NOMO-1 (cell line): ENCODE measurements around the gene PRKCA.

Source experiments
- DNase-seq, 2 experiments: peaks; one replicate each; lab custom pipeline; 2025; ENCODE audit not compliant: unreplicated experiment in 2 of 2; lab: John Stamatoyannopoulos, UW

Gene PRKCA

GRCh38 chr17:66747578-66748275, 445.3 kb downstream of the PRKCA start:
- no peak for DNase-seq

- DNase-seq, result no peak
These were observed 446.2 kb downstream of the PRKCA start for GRCh38 chr17:66748578-66748977.

DNA sequence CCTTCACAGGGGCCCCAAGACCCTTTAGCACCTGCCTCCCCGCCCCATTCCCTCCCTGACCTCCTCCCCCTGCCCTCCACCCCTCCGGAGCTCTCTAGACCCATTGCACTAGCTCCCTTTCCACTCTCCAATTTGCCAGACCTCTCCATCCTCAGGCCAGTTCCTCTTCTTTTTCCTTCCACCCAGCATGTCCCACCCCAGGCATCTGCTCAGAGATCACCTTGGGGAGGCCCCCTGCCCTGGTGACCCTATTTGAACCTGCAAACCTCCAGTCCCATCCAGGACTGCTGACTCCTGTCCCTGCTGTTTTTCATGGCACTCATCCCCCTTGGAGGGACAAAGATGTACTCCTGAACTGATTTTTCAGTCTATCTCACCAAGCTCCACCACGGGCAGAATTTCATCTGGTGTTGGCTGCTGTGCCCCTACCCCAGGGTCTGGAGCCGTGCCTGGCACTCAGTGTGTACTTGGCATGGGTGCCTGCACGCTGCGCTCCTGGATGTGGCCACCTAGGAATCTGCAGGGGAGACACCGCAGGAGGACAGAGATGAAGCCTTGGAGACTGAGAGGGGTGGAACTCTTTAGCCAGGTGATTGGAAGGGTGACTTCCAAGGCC, 446.9 kb downstream of the PRKCA start:
- no peak for DNase-seq

DNA sequence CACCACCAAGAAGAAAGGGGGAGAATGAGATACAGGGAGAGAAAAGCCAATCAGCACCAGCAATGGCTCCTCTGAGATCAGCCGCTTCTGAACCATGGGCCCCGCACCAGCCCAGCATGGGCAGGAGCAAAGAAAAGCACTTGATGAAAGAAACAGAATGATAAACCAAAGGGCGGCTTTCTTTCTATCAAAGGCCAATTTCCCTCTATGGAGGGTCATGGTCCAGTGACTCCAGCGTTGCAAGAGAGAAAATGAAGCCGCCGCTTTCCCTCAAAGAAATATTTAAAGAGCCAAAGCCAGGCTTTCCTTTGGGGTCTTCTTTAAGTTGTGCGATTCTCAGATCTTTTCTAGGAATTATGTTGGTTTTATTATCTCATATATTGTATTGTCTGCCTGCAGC, 447.7 kb downstream of the PRKCA start:
- no peak for DNase-seq

- DNase-seq, result no peak
These were observed 448.5 kb downstream of the PRKCA start for GRCh38 chr17:66750781-66751543.

DNA sequence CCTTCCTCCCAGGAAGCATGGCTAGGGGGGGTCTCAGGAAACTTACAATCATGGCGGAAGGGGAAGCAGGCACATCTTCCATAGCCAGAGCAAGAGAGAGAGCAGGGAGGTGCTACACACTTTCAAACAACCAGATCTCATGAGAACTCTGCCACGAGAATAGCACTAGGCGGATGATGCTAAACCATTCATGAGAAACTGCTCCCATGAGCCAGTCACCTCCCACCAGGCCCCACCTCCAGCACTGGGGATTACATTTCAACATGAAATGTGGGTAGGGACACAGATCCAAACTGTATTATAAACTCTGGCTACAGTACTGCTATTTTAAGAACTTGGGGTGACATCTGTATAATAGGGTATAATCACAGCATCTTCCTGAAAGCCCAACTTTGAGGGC, 449.4 kb downstream of the PRKCA start:
- no peak for DNase-seq

DNA sequence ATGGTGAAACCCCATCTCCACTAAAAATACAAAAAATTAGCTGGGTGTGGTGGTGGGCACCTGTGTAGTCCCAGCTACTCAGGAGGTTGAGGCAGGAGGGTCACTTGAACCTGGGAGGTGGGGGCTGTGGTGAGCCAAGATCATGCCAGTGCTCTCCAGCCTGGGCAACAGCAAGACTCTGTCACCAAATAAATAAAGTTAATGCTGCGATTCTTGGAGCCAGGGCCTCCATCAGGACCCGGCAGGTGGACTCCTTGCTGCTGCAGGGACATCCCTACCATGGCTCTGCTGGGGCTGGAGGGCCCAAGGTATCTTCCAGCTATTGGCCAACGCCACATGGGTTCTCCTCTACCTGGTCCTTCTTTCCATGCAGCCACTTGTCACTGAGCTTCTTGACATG, 450.0 kb downstream of the PRKCA start:
- DNase-seq, result no peak

DNA sequence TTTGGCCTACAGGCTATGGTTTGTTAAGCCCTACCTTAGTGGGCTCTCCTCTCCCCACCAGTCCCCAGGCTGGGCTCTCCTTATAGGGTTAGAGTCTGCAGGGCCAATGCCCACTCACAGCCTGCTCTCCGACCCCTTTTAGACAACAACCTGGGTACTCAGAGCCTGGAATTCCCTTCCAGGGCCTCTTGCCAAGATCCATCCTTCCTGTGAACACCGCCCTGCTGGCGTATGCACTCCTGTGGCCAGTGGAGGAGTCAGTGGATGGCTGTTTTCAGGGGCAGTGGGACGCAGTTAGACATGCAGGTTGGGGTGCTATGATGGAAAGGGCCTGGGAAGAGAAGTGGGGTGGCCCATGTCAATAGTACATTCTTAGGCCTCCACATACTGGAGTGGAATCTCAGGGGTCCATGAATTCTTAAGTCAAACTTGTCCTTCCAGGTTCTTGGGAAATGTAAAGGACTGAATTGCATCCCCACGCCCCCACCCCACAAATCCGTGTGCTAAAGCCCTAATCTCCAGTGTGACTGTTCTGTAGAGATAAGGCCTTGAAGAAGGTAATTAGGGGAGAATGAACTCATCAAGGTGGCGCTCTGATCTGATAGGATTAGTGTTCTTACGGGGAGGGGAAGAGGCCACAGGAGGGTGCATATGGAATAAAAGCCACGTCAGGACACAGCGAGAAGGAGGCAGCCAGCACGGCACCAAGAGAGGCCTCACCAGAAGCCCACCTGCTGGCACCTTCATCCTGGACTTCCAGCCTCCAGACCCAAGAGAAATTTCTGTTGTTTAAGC, 450.9 kb downstream of the PRKCA start:
- no peak for DNase-seq

GRCh38 chr17:66755101-66755943, 452.9 kb downstream of the PRKCA start:
- no peak for DNase-seq

- DNase-seq, result no peak
These were observed 453.5 kb downstream of the PRKCA start for GRCh38 chr17:66755944-66756290.

DNA sequence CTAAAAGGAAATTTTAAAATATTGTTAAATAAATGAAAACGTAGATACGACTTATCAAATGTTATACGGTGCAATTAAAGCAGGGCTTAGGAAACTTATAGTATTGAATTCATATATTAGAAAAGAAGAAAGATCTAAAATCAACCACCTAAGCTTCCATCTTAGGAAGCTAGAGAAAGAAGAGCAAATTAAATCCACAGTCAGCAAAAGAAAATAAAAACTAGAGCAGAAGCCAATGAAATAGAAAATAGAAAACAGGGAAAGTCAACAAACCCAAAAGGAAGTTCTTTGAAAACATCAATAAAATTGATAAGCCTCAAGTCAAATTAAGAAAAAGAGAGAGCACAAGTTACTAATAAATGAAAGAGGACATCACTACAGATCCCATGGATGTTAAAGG, 457.9 kb downstream of the PRKCA start:
- DNase-seq, result no peak

GRCh38 chr17:66762276-66762675, 459.9 kb downstream of the PRKCA start:
- DNase-seq, result no peak

GRCh38 chr17:66763056-66763455, 460.6 kb downstream of the PRKCA start:
- DNase-seq, result no peak

DNA sequence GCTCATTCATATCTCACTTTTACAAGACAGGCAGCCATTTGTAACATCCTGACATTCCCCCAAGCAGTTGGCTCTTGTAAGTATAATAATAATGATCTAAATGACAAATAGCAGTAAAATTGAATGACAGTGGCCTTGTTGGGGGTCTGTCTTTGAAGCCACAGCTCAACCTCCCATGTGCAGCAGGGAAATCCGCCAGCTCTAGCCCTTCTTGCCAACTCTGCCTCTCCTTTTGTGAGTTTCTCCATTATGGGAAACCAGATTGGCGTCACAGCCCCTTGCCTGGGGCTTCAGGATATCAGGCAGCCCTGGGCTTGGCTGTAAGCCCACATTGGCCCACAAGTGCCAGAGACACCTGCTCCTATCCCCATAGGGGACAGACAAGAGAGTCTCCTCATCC, 462.1 kb downstream of the PRKCA start:
- DNase-seq, result no peak

DNA sequence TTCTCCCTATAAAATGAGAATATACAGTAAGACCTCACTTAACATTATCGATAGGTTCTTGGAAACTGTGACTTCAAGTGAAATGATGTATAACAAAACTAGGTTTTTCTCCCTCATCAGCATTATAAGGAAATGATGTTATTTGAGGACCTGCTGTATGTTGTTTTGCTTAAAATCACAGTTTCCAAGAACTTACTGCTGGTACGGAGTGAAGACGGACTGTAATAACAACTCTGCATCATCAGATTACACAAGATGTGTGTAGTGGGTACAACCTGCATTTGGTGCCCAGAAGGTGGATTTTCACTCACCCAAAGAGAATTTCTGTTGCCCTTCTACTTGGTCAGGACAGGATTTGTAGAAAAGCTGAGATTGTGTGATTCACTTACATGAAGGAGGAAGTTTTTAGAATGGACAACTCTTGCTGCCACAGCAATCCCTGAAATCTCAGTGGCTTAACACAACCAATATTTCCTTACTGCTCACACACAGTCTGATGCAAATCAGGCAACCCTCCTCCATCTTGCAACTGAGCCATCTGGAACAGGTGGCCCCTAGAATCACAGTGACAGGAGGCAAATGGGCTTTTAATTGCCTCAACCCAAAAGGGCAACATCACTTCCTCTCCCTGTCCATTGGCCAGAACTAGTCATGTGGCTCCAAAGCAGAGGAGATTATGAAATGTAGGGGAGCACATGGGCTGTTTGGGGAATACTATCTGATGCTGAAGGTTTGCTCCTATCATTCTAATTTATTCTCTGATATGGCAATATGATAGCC, 464.9 kb downstream of the PRKCA start:
- no peak for DNase-seq

GRCh38 chr17:66769911-66770310, 467.5 kb downstream of the PRKCA start:
- no peak for DNase-seq

DNA sequence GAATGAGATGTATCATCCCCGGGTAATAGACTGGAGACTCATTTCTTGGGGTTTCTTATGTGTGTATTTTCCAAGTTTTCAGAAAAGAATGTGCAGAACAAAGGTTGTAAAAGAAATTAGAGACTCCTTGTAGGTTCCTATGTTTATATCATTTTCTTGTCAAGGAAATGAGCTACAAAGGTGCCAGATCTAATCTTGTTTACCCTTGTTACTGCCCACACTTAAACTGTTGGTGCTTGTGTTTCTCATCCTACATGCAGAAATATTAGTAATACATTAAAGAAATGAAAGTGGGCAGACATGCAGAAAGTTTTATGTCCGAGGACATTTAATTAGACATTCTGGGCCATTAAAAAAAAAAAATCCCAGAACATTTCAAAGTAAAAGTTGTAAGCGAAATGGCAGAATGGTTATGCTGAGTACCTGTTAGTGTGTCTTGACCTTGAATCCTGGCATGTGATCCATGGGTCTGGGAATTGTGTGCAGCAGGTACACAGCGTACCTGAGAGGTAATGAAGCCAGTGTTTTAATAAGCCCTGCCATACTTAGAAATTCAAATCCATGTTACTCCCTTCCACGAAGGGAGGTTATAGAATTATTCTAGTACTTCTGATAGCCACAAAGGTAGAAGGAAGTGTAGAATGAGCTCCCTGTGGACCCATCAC, 469.9 kb downstream of the PRKCA start:
- no peak for DNase-seq

DNA sequence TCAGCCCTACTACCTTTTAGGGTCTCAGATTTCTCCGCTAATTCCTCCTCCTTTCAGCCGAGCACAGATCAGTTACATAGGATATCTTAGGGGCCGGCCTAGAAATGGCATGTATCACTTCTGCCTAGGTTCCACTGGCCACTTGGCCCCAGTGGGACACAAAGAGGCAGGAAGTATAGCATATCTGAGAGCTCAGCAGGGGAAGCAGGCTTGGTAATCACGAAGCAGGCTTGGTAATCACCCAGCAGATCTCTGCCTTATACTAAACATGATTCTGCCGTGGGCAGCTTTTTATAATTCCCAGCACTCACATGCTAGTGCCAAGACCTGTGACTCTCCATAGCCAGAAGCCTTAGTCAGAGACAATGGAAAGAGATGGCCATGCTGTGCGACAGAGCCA, 472.9 kb downstream of the PRKCA start:
- no peak for DNase-seq

GRCh38 chr17:66775881-66776400, 473.5 kb downstream of the PRKCA start:
- no peak for DNase-seq
